HepG2 (cell line): ENCODE results near the gene ATP13A2.

Experiments used
- PBX2 ChIP-seq: IDR thresholded peaks from 2 replicates; pipeline ENCODE4 v1.6.1; 2016; ENCODE audit warnings: control low read depth
- POLR2AphosphoS5 ChIP-seq: IDR thresholded peaks from 2 replicates; pipeline ENCODE4 v1.6.1; 2012; ENCODE audit warnings: low read depth, low read length
- SP1 ChIP-seq, 2 experiments: fragments of 450-650 bp in 1 of 2; sonication (generic) in 1 of 2; formaldehyde crosslinking in 1 of 2; IDR thresholded peaks; 2 replicates each; pipeline versions ENCODE4 v1.4.0 to v1.6.1; 2016 to 2020; ENCODE audit warnings: missing genetic modification reagents in 1 of 2
- TBL1XR1 ChIP-seq: fragments of 150-350 bp; IDR thresholded peaks from 2 replicates; pipeline ENCODE4 v1.6.1; 2014; ENCODE audit warnings: borderline replicate concordance, low read length; ENCODE audit not compliant: partially characterized antibody
- THRA ChIP-seq: sonication (generic); formaldehyde crosslinking; IDR thresholded peaks from 2 replicates; pipeline ENCODE4 v1.4.0; 2020; ENCODE audit warnings: missing genetic modification reagents, borderline replicate concordance
- YY1 ChIP-seq: IDR thresholded peaks from 2 replicates; pipeline ENCODE4 v1.6.1; 2011; ENCODE audit warnings: low read length, low read depth, moderate library complexity, mild to moderate bottlenecking; ENCODE audit not compliant: insufficient read depth, insufficient replicate concordance

- TF ChIP-seq THRA (CRISPR knock-in tag) (no peak), TBL1XR1 (no peak), PBX2 (no peak), YY1 (no peak), POLR2AphosphoS5 (no peak), SP1 (IDR thresholded peaks at IDR 0.05) (no peak), SP1 (CRISPR knock-in tag; IDR thresholded peaks at IDR 0.05) (no peak)
These were observed 663 bp downstream of the ATP13A2 start for GRCh38 chr1:17011092-17011438.
